ENCODE measurements around the gene SACM1L. TPM values are rescaled to one million over a fixed set of nuclear protein-coding genes. Genes with fewer than 3 reads are reported as not detected.
A peak's percentile ranks its signal among the peaks of the same experiment; 100 is the strongest.

The SACM1L gene
- total and polyA plus RNA-seq, 2 of the 13 experiments (the other 11 are each of a cell fraction or from before 2014, with no cell fraction given) = 15.1 to 27.8 TPM

DNA sequence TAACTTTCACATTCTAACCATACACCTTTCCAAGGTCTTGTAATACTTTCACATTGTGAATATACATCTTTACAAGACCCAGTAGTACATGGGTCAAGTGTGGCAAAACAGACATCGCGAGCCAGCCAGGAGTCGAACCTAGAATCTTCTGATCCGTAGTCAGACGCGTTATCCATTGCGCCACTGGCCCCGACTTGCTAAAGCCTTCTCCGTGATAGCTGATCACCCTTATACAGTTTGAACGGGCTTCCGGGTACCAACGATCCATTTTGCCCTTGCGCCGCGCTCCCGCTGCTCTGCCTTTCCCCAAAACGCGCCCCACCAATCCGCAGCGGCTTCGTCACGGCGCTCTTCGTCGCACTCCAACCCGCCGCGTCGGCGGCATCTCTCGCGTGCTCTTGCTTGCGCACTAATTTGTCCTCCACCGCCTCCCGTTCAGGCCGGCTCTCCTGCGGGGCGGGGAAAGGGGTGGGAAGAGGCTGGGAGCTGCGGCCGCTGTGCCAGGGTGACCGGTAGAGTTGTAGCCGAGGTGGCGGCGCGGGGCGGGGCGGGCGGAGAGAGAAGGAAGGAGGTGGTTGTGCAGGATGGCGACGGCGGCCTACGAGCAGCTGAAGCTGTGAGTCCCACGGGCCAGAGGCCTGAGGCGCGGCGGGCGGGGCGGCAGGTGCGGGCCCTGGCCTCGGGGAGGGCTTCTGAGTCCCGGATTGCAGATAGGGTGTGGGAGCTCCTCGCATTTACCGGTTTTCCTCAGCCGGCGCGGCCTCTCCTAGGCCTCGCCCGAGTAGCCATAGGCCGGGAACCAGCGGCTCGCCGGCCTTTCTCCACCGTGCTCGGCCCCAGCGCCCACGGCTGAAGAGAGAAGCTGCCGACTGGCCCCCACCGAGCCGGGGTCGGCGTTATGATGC lies at the start of gene SACM1L (continued):
- TF ChIP-seq ZHX2 (IDR thresholded peaks at IDR 0.05; ENCODE audit: low read depth) = peak; percentile 78; the same call in 1 of the 2 replicates
- no peak for TF ChIP-seq ZHX2 (CRISPR knock-in tag; IDR thresholded peaks at IDR 0.05; ENCODE audit: borderline replicate concordance)
- TF ChIP-seq MXD1 (CRISPR knock-in tag; IDR thresholded peaks at IDR 0.05) = peak; percentile 66; the same call in 1 of the 2 replicates
- TF ChIP-seq SIN3A (IDR thresholded peaks at IDR 0.05; ENCODE audit: borderline replicate concordance, low read depth, low read length) = peak; percentile 73; the same call in 1 of the 2 replicates
- TF ChIP-seq ZNF782 (CRISPR knock-in tag; IDR thresholded peaks at IDR 0.05; ENCODE audit: borderline replicate concordance) = no peak
- TF ChIP-seq ZNF326 (CRISPR knock-in tag; IDR thresholded peaks at IDR 0.05; ENCODE audit: borderline replicate concordance) = no peak
- TF ChIP-seq CREB3 (CRISPR knock-in tag; IDR thresholded peaks at IDR 0.05) = peak; percentile 57; the same call in 1 of the 2 replicates
- TF ChIP-seq, protein P1, sequence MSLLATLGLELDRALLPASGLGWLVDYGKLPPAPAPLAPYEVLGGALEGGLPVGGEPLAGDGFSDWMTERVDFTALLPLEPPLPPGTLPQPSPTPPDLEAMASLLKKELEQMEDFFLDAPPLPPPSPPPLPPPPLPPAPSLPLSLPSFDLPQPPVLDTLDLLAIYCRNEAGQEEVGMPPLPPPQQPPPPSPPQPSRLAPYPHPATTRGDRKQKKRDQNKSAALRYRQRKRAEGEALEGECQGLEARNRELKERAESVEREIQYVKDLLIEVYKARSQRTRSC (CRISPR knock-in tag; IDR thresholded peaks at IDR 0.05; ENCODE audit: low read depth) = no peak
- TF ChIP-seq BHLHE40 (IDR thresholded peaks at IDR 0.05; ENCODE audit: low read length) = peak; percentile 54; the same call in 1 of the 2 replicates
- TF ChIP-seq, protein P2, sequence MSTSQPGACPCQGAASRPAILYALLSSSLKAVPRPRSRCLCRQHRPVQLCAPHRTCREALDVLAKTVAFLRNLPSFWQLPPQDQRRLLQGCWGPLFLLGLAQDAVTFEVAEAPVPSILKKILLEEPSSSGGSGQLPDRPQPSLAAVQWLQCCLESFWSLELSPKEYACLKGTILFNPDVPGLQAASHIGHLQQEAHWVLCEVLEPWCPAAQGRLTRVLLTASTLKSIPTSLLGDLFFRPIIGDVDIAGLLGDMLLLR (CRISPR knock-in tag; IDR thresholded peaks at IDR 0.05) = peak; percentile 58; the same call in 1 of the 2 replicates
- TF ChIP-seq ZNF431 (CRISPR knock-in tag; IDR thresholded peaks at IDR 0.05; ENCODE audit: borderline replicate concordance, low read depth) = no peak; the same call in 1 of the 2 replicates
- TF ChIP-seq THYN1 (CRISPR knock-in tag; IDR thresholded peaks at IDR 0.05; ENCODE audit: borderline replicate concordance, low read depth) = no peak
- 0 out of 2 replicates have a peak, but pooled peaks have one; percentile 2 for TF ChIP-seq ESRRA (CRISPR knock-in tag; IDR thresholded peaks at IDR 0.05; ENCODE audit: low read depth)
- TF ChIP-seq ZNF350 (CRISPR knock-in tag; IDR thresholded peaks at IDR 0.05; ENCODE audit: borderline replicate concordance, low read depth) = peak; percentile 94
- peak; percentile 69 for TF ChIP-seq ZNF777 (CRISPR knock-in tag; IDR thresholded peaks at IDR 0.05)
- TF ChIP-seq HNRNPLL (IDR thresholded peaks at IDR 0.05; ENCODE audit: low read depth, low read length, poor library complexity, severe bottlenecking) = peak; percentile 83
- peak; percentile 25; the same call in 1 of the 2 replicates for TF ChIP-seq ZNF557 (CRISPR knock-in tag; IDR thresholded peaks at IDR 0.05)
- no peak for TF ChIP-seq SOX6 (IDR thresholded peaks at IDR 0.05)
- peak; percentile 78 for TF ChIP-seq SOX6 (CRISPR knock-in tag; IDR thresholded peaks at IDR 0.05)
- TF ChIP-seq NCOR1 (IDR thresholded peaks at IDR 0.05; ENCODE audit: borderline replicate concordance, low read length) = no peak
